Peyer's patch (tissue), 4 donors: ENCODE data around the gene PXN.

Source experiments
- POLR2A ChIP-seq, 2 donors: fragments of 450-650 bp; IDR thresholded peaks; one replicate each; pipeline ENCODE4 v1.5.1; 2017; ENCODE audit warnings: antibody characterized with exemption in 2 of 2, mild to moderate bottlenecking in 2 of 2, moderate library complexity in 2 of 2
- TF ChIP-seq, protein P1 (sequence below), 6 experiments: fragments of 450-650 bp in 4 of 6; fragments of 200-600 bp in 2 of 6; sonication (generic) in 1 of 6; IDR thresholded peaks; one replicate each; pipeline ENCODE4 v1.5.1; 2017 to 2019; ENCODE audit warnings: antibody characterized with exemption in 6 of 6, mild to moderate bottlenecking in 3 of 6, moderate library complexity in 1 of 6

DNA sequence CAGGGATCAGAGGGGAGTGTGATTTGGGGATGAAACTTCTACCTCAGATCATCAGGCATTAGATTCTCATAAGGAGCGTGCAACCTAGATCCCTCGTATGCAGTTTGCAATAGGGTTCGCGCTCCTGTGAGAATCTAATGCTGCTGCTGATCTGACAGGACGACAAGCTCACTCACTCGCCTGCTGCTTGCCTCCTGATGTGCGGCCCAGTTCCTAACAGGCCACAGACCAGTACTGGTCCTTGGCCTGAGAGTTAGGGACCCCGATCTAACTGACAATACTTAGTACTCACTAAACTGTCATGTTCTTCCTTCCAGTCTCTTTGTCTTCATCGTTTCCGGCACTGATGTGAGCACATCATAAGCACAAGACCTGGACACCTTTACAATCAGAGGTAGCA, 59.3 kb downstream of the PXN start:
- TF ChIP-seq, protein P1, sequence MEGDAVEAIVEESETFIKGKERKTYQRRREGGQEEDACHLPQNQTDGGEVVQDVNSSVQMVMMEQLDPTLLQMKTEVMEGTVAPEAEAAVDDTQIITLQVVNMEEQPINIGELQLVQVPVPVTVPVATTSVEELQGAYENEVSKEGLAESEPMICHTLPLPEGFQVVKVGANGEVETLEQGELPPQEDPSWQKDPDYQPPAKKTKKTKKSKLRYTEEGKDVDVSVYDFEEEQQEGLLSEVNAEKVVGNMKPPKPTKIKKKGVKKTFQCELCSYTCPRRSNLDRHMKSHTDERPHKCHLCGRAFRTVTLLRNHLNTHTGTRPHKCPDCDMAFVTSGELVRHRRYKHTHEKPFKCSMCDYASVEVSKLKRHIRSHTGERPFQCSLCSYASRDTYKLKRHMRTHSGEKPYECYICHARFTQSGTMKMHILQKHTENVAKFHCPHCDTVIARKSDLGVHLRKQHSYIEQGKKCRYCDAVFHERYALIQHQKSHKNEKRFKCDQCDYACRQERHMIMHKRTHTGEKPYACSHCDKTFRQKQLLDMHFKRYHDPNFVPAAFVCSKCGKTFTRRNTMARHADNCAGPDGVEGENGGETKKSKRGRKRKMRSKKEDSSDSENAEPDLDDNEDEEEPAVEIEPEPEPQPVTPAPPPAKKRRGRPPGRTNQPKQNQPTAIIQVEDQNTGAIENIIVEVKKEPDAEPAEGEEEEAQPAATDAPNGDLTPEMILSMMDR (IDR thresholded peaks at IDR 0.05): no peak
- no peak for TF ChIP-seq POLR2A (IDR thresholded peaks at IDR 0.05)
